ENCODE results near the gene ACTG1. TPM values are rescaled to one million over a fixed set of nuclear protein-coding genes. Genes with fewer than 3 reads are reported as not detected.

ACTG1 gene
- total and polyA plus RNA-seq, 2 of the 13 experiments (the other 11 are each of a cell fraction or from before 2014, with no cell fraction given), result 973 to 1,138 TPM

DNA sequence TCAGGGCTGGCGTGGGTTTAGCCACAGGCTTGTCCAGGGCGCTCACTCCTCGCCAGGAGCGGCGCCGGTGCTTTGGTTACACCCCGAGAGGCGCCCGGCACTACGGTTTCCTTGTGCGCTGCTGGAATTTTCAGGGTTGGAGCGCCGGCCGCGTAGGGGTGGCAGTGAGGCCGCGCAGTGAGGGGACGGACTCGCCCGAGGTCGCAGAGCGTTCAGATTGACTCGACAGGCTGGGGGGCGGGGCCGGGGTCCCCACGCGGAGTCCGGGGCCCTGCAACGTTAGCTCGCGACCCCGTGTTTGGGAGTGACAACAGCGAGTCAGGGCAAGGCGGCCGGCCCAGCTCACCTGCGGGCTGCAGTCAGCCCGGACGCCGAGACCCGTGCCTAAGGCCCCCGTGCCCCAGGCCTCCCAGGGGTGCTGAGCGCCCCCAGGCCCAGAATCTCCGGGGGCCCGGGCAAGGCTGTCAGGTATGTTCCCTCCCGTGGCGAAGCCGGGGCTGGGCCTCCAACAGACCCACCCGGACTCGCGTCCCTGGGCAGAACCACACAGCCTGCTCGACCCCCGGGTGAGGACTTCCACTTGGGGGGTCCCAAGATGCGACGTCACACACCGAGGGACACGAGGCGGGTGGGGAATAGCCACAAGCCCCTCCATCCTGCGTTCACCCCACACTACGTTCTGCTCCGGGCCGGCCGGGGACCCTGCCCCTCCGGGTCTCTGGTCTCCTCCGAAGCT, 1.3 kb upstream of the ACTG1 start (continued):
- TF ChIP-seq, protein P1, sequence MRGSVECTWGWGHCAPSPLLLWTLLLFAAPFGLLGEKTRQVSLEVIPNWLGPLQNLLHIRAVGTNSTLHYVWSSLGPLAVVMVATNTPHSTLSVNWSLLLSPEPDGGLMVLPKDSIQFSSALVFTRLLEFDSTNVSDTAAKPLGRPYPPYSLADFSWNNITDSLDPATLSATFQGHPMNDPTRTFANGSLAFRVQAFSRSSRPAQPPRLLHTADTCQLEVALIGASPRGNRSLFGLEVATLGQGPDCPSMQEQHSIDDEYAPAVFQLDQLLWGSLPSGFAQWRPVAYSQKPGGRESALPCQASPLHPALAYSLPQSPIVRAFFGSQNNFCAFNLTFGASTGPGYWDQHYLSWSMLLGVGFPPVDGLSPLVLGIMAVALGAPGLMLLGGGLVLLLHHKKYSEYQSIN (CRISPR knock-in tag; IDR thresholded peaks at IDR 0.05; ENCODE audit: borderline replicate concordance), result no peak
- TF ChIP-seq ZNF816 (CRISPR knock-in tag; IDR thresholded peaks at IDR 0.05; ENCODE audit: borderline replicate concordance) (peak; percentile 93), PREB (CRISPR knock-in tag; IDR thresholded peaks at IDR 0.05) (0 out of 2 replicates have a peak, but pooled peaks have one; percentile 48), ZNF549 (CRISPR knock-in tag; IDR thresholded peaks at IDR 0.05) (no peak), ETS1 (CRISPR knock-in tag; IDR thresholded peaks at IDR 0.05) (no peak), BHLHE40 (IDR thresholded peaks at IDR 0.05; ENCODE audit: low read length) (no peak), MZF1 (CRISPR knock-in tag; IDR thresholded peaks at IDR 0.05; ENCODE audit: borderline replicate concordance) (no peak)
- TF ChIP-seq, protein P2, sequence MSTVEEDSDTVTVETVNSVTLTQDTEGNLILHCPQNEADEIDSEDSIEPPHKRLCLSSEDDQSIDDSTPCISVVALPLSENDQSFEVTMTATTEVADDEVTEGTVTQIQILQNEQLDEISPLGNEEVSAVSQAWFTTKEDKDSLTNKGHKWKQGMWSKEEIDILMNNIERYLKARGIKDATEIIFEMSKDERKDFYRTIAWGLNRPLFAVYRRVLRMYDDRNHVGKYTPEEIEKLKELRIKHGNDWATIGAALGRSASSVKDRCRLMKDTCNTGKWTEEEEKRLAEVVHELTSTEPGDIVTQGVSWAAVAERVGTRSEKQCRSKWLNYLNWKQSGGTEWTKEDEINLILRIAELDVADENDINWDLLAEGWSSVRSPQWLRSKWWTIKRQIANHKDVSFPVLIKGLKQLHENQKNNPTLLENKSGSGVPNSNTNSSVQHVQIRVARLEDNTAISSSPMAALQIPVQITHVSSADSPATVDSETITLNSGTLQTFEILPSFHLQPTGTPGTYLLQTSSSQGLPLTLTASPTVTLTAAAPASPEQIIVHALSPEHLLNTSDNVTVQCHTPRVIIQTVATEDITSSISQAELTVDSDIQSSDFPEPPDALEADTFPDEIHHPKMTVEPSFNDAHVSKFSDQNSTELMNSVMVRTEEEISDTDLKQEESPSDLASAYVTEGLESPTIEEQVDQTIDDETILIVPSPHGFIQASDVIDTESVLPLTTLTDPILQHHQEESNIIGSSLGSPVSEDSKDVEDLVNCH (CRISPR knock-in tag; IDR thresholded peaks at IDR 0.05), result no peak
